Activated CD4-positive, alpha-beta T cell treated with anti-CD3 and anti-CD28 coated beads, Interleukin-2, amount 10 ng/mL, durations not matched to agents 7 days and 5 days (primary cell): Measurements from ENCODE around the gene MTNR1B. TPM values are rescaled to one million over a fixed set of nuclear protein-coding genes. Genes with fewer than 3 reads are reported as not detected.

ENCODE experiments used
- CTCF ChIA-PET: fragments of 350-600 bp; sonication (Branson Sonifier 250); formaldehyde crosslinking; loops from one replicate; lab custom pipeline; 2021; ENCODE audit warnings: antibody characterized with exemption; lab: Charles Lee
- POLR2A ChIA-PET: fragments of 350-600 bp; sonication (Branson Sonifier 250); formaldehyde crosslinking; loops from one replicate; lab custom pipeline; 2021; ENCODE audit warnings: antibody characterized with exemption; lab: Charles Lee
- DNase-seq: peaks from one replicate; pipeline ENCODE4 v3.0.0-alpha.2; 2020
- H3K27ac Mint-ChIP-seq: one replicate; pipeline ENCODE4 v1.8.0; 2021; ENCODE audit warnings: mild to moderate bottlenecking, moderate library complexity, mixed read lengths
- H3K27me3 Mint-ChIP-seq: one replicate; pipeline ENCODE4 v1.8.0; 2021; ENCODE audit warnings: mixed read lengths
- H3K36me3 Mint-ChIP-seq: one replicate; pipeline ENCODE4 v1.8.0; 2021; ENCODE audit warnings: low read depth, mixed read lengths
- H3K4me1 Mint-ChIP-seq: one replicate; pipeline ENCODE4 v1.8.0; 2021; ENCODE audit warnings: mixed read lengths
- H3K4me3 Mint-ChIP-seq: one replicate; pipeline ENCODE4 v1.8.0; 2021; ENCODE audit warnings: mild to moderate bottlenecking, moderate library complexity, mixed read lengths
- H3K9me3 Mint-ChIP-seq: one replicate; pipeline ENCODE4 v1.8.0; 2021; ENCODE audit warnings: mixed read lengths
- total RNA-seq, 2 experiments: library from RNA; stranded (reverse); gene quantifications; one replicate each; pipeline ENCODE4 v1.2.3, GENCODE V29; 2021

MTNR1B gene
- total RNA-seq, 2 experiments from 2014 or later, result not detected

DNA sequence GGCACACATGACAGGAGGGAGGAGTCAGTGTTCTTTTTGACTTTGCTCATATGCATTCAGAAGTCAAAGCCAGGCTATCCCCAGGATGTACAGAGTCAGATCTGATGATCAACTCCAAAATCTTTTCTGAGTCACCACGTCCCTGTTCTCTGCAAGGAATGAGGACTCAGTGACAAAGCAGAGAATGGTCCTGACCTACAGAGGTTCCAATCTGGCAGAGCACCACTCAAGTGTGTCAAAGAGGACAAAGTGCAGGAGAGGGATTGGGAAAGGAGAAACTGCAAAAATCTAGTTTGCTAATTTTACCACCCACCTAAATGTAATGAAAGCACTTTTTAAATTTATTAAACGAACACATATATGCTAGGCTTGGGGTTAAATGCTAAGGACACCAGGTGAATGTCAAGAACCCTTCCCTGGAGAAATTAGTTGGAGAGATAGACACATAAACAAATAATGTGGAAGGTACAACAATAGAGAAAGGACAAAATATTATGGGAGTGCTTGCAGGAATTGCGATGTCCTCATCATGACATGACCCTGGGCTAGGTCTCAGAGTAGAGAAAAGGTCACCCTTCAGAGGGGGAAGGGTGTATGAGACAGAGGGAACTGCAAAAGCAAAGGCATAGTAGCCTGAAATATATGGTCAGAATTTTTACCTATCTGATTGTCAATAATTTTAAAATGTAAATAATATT is 56.3 kb downstream of the MTNR1B start:
- Mint-ChIP-seq H3K4me1 (no peaks in the 10 kb centered on the region), H3K27ac (no peak overlapping the region), H3K9me3 (peaks cover 2% of the 10 kb centered on the region), H3K36me3 (no peaks in the 10 kb centered on the region), H3K4me3 (no peak overlapping the region), H3K27me3 (no peaks in the 10 kb centered on the region)
- CTCF ChIA-PET, result interaction anchor here (0.5 kb wide), 1 partner anchor 1418 kb away, joined by 4 read pairs; no protein-coding TSS in a partner anchor
- POLR2A ChIA-PET, result no interaction called here
- no peak for DNase-seq

DNA sequence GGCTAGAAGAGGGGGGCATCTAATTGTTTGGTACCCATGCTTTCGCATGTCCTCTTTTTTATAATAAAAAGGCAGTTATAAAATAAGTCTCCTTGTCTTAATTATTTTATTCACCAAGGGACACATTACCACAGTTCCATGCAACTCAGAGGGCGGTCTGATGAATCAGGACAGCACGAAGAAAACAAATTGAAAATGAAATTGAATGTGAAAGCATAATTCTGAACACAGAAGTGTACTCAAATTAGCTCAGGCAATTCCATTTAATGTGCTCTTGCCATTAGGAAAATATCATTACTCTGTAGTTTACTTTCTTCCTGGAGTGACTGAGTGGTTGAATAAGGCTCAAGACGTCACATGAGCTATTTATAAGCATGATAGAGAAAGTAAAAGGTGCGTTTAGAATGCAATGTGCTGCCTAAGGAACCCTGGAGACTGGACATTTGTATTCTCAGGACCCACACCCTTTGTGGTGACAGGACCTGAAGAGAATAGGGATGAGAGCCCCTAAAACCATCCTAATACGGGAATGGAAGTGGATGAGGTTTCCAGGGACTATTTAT is 59.6 kb downstream of the MTNR1B start:
- ChIA-PET POLR2A (no interaction called here), CTCF (no interaction called here)
- peaks cover 2% of the 10 kb centered on the region for H3K9me3 Mint-ChIP-seq
- no peaks in the 10 kb centered on the region for H3K36me3 Mint-ChIP-seq
- H3K4me3 Mint-ChIP-seq, result no peak overlapping the region
- no peaks in the 10 kb centered on the region for H3K27me3 Mint-ChIP-seq
- H3K4me1 Mint-ChIP-seq, result no peaks in the 10 kb centered on the region
- no peak for DNase-seq
- no peak overlapping the region for H3K27ac Mint-ChIP-seq

DNA sequence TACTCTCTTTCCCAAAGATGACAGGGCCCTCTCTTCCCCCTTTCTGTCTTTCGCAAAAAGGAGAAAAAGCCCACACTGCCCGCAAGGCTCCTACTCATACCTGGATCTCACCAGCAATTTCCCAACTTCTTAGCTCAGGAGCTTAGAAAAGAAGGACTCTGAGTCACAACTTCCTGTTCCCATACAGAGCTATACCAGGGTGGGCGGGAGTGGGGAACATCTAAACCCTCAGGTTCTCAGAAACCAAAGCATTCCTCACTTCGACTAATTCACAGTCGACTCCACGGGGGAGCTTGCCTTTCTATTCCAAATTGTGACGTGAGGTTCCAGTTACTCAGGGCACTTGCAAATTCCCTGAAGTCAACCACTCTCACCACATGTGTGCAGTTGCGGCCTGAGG is 61.9 kb downstream of the MTNR1B start:
- CTCF ChIA-PET, result no interaction called here
- Mint-ChIP-seq H3K27ac (no peak overlapping the region), H3K4me3 (no peak overlapping the region), H3K4me1 (no peaks in the 10 kb centered on the region), H3K9me3 (peaks cover 2% of the 10 kb centered on the region), H3K27me3 (no peaks in the 10 kb centered on the region), H3K36me3 (no peaks in the 10 kb centered on the region)
- POLR2A ChIA-PET, result no interaction called here
- no peak for DNase-seq

Other genes with a start within 250 kb of the MTNR1B start
- gene SLC36A4, start 228.3 kb downstream of the MTNR1B start, total RNA-seq, result 10 to 100 TPM; 10.8 to 11.4 TPM